ENCODE measurements around the gene RGS7.

- TF ChIP-seq, protein P1, sequence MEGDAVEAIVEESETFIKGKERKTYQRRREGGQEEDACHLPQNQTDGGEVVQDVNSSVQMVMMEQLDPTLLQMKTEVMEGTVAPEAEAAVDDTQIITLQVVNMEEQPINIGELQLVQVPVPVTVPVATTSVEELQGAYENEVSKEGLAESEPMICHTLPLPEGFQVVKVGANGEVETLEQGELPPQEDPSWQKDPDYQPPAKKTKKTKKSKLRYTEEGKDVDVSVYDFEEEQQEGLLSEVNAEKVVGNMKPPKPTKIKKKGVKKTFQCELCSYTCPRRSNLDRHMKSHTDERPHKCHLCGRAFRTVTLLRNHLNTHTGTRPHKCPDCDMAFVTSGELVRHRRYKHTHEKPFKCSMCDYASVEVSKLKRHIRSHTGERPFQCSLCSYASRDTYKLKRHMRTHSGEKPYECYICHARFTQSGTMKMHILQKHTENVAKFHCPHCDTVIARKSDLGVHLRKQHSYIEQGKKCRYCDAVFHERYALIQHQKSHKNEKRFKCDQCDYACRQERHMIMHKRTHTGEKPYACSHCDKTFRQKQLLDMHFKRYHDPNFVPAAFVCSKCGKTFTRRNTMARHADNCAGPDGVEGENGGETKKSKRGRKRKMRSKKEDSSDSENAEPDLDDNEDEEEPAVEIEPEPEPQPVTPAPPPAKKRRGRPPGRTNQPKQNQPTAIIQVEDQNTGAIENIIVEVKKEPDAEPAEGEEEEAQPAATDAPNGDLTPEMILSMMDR (conservative IDR thresholded peaks at IDR 0.05; ENCODE audit: low read length): no peak
- no peak for TF ChIP-seq EZH2phosphoT487 (IDR thresholded peaks at IDR 0.05; ENCODE audit: borderline replicate concordance)
These were observed 429.2 kb downstream of the RGS7 start for GRCh38 chr1:240927821-240928220.
